GM19372 (cell line): Measurements from ENCODE around the gene PROCA1.
"Not testable (repeated sequence)": the region's sequence is repeated elsewhere in the genome, so short reads cannot be mapped to it uniquely, and the experiment has no call there.

ENCODE experiments used
- ATAC-seq: cut with Tn5 transposase; IDR thresholded peaks from one replicate; pipeline ENCODE4 v1.9.1; 2021; ENCODE audit warnings: mild to moderate bottlenecking, low read depth, moderate library complexity; ENCODE audit not compliant: unreplicated experiment

Gene PROCA1

DNA sequence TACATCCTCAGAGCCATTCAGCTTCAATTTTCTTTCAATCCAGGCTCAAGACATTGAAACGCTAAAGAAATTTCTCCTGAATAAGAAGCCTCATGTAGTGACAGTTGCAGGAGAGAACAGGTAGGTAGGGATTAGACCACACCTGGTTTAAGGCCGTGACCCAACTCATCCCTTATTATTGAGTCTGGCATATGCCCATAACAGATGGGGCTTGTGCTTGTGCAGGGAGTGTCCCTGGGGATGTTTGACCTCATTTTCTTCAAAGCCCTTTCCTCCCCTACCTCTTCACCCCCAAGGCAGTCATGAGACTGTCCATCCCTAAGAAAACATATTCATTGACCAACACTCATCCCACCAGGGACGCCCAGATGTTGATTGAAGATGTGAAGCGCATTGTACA is 25.4 kb downstream of the PROCA1 start:
- ATAC-seq = no peak

DNA sequence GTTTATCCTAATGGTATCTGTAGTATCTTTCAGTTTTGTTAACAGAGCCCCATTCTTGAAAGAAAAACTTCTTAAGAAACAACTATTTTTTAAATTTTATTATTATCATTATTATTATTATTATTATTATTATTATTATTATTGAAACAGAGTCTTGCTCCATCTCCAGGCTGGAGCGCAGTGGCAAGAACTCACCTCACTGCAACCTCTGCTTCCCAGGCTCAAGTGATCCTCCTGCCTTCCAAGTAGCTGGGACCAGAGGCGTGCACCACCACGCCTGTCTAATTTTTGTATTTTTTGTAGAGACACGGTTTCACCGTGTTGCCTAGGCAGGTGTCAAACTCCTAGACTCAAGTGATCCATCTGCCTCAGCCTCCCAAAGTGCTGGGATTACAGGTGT is 26.3 kb downstream of the PROCA1 start:
- no peak for ATAC-seq

DNA sequence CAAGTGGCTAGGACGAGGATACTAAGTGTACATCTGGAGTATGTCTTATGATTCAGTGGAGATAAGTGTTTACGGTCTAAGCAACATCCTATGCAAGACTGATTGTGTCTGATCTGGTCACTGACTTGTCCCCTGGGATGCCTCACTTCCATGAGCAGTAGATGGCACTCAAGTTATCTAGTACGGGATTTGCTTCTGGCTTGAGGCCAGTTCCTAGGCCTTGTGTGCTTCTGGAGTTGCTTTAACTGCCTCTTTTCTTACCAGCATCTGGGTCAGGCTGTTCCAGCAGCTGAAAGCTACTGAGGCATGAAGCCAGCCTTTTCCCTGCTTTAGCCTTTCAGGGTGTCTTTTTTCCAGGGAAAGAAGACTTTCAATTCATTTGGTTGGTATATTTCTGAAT is 26.7 kb downstream of the PROCA1 start:
- no peak for ATAC-seq

DNA sequence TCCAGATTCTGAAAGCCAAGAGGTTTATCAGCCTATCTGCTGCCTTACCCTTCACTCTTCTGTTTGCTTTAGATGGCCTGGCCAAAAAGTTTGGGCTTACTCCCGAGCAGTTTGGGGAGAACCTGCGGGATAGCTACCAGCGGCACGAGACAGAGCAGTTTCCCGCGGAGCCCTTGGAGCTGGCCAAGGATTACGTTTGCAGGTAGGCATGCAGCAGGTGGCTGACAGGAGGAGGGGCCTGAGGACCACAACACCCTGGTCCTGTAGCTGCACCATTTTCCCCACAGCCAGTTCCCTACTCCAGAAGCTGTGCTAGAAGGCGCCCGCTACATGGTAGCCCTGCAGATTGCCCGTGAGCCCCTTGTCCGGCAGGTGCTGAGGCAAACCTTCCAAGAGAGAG is 29.0 kb downstream of the PROCA1 start:
- ATAC-seq = no peak

DNA sequence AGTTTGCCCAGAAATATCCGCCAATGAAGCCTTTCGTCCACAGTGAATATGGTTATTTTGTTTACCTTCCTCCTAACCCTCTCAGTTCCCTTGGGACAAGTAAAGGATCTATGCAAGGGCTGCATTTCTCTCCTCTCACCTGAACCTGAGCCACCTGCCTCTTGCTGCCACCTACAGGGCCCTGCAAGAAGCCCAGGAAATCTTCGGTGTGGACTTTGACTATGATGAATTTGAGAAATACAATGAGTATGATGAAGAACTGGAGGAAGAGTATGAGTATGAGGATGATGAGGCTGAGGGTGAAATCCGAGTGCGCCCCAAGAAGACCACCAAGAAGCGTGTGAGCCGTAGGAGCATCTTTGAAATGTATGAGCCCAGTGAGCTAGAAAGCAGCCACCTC is 35.7 kb downstream of the PROCA1 start:
- ATAC-seq = no peak

DNA sequence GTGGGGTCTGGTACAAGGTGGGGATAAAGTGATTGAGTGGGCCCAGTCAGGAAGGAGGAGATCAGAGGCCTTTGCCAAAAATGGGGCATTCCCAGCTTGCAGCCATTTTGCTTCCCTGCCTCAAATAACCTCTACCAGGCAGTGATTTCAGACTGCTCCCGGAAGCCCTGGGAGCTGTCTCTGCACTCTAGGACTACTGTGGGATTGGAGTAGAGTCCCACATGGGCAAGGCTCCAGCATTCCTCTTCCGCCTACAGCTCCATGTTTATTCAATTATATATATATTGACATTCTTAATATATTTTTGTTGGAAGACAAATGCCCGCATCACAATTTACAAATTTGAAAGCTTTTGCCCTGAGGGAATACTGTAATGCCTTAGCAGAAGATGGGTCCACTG is 36.2 kb downstream of the PROCA1 start:
- ATAC-seq = no peak

DNA sequence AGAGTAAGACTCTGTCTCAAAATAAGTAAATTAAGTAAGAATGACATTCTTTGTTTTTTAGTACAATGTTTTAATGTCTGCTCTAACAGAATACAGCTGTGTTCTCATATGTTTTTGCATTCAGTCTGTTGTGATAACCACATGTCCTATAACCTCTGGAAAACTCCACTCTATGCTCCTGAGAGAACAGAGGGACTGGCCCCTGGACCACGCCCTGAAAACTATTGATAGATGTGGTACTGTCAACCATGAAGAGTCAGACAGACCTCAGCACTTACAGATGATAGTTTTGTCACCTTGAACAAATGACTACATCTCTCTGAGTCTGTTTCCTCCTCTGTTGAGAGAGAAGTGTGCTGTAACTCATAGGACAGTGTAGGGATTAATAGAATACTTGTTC is 41.8 kb downstream of the PROCA1 start:
- ATAC-seq = no peak

DNA sequence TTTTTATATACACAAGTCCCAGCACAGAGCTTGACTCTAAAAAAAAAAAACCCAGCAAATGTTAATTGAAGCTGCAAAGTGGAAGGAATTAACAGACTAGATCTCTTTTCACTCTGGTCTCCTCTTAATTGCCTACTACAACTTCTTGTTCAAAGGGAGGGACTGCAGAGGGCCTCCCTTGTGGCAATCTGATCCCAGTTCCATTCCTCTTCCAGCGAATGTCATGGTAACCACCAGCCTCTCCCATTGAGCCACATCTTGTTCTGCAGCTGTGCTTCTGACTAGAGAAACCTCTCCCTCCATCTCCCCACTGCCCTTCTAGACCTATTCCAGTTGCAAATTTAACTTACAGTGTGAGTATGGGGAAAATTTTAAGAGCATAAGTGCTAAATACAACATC is 43.8 kb downstream of the PROCA1 start:
- no peak for ATAC-seq

DNA sequence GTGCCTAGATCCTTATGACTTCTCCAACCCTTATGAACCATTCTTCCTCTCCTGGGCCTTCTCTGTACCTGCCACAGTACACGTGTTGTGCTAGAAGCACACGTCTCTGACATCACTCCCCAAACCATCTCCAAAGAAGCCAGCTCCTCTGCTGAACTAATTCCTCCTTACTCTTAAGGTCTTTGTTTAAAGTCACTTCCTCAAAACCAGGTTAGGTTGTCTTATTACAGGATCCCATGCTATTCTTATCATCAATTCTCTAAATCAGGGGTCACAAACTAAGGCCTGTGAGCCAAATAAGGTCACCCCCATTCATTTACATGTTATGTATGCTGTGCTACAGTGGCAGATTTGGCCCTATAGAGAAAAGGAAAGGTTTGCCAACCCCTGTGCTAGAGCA is 45.7 kb downstream of the PROCA1 start:
- ATAC-seq = no peak

DNA sequence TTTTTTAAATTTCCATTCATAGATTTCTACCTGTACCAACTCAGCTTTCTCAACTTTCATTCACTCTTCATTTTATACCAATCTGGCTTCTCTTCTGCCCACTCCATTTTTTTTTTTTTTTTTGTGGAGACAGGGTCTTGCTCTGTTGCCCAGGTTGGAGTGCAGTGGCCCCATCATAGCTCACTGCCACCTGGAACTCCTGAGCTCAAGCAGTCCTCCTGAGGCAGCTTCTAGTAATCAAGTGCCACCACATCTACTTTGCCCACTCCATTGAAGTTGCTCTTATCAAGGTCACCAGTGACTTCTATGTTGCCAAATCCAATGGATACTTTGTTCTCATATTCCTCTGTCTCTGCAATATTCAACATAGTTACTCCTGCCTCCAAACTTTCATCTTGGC is 48.0 kb downstream of the PROCA1 start:
- no peak for ATAC-seq

DNA sequence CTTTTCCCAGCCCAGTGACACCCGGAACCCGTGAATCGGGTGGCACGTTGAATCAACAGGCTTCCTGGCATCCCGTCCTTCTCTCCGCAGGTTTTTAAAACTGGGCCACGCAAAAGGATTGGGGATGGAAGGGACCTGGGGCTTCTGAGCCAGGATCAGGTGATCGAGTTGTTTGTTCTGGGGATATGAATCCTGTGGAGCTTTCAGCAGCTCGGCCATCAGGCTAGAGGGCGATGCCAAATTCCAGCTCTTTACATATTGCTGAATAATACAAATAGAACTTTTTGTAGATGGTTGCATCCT is 49.2 kb downstream of the PROCA1 start:
- no peak for ATAC-seq

DNA sequence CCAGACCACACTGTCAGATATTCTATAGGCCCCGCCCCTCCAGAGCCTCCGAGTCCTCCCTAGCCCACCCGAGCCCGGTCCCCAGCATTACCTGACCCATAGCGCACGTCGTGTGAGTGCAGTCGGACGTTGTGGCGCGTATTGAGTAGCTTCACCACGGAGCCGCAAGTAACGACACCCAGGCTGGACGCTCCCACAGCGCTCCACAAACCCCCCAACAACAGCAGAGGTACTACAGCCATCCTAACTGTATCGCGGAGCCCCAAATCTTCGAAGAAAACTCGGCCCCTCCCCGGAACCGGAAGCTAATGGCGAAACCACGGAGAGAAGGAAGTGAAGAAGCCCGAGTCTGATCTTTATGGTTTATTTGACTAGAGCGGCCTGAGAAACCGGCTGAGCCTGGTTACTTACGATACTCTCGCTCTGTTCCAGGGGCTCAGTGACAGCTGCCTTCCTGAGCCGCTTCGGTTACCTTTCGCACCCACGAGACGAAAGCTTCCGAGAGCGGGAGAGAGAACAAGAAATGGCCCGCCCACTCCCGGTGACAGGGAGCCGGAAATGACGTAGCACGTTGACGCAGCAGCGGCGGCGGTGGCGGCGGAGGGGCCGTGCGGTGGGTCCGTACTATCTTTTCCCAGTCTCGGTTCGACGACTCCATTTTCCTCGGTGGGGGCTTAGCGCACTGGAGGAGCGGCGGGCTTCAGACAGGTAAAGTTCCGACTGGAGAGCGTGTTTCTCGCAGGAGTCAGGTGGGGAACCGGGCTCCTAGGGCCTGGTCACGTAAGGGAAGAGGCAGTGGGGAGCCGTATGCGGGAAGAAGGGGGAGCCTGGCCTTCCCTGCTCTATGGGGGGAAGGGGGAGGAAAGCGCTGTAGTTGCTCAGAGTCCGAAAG is 49.8 kb downstream of the PROCA1 start, which contains the start of the genes SDF2 and SUPT6H:
Gene SDF2 (minus strand): TSS at position 272 of the 892 bp plus-strand sequence. CDS start 30 bp downstream, at position 242.
Gene SUPT6H (plus strand): TSS at position 571 of the 892 bp plus-strand sequence. CDS start 11,197 bp downstream, outside the sequence.
- peak; percentile 82 for ATAC-seq

DNA sequence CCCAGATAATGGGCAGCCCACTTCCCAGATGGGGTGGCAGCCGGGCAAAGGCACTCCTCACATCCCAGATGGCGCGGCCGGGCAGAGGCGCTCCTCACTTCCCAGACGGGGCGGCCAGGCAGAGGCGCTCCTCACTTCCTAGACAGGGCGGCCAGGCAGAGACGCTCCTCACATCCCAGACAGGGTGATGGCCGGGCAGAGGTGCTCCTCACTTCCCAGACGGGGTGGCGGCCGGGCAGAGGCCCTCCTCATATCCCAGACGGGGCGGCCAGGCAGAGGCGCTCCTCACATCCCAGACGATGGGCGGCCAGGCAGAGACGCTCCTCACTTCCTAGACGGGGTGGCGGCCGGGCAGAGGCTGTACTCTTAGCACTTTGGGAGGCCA is 52.2 kb downstream of the PROCA1 start:
- ATAC-seq = not testable (repeated sequence)

DNA sequence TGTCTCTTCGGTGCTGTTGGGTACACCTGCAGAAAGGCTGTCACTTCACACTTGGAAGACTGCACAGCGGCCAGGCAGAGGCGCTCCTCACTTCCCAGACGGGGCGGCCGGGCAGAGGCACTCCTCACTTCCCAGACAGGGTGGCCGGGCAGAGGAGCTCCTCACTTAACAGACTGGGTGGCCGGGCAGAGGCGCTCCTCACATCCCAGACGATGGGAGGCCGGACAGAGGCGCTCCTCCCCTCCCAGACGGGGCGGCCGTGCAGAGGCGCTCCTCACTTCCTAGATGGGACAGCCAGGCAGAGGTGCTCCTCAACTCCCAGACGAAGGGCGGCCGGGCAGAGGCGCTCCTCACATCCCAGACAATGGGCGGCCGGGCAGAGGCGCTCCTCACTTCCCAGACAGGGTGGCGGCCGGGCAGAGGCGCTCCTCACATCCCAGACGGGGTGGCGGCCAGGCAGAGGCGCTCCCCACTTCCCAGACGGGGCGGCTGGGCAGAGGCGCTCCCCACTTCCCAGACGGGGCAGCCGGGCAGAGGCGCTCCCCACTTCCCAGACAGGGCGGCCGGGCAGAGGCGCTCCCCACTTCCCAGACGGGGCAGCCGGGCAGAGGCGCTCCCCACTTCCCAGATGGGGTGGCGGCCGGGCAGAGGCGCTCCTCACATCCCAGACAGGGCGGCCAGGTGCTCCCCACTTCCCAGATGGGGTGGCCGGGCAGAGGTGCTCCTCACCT is 52.8 kb downstream of the PROCA1 start:
- ATAC-seq = not testable (repeated sequence)

DNA sequence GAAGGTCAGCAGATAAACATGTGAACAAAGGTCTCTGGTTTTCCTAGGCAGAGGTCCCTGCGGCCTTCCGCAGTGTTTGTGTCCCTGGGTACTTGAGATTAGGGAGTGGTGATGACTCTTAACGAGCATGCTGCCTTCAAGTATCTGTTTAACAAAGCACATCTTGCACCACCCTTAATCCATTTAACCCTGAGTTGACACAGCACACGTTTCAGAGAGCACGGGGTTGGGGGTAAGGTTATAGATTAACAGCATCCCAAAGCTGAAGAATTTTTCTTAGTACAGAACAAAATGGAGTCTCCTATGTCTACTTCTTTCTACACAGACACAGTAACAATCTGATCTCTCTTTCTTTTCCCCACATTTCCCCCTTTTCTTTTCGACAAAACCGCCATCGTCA is 53.3 kb downstream of the PROCA1 start:
- ATAC-seq = not testable (repeated sequence)

DNA sequence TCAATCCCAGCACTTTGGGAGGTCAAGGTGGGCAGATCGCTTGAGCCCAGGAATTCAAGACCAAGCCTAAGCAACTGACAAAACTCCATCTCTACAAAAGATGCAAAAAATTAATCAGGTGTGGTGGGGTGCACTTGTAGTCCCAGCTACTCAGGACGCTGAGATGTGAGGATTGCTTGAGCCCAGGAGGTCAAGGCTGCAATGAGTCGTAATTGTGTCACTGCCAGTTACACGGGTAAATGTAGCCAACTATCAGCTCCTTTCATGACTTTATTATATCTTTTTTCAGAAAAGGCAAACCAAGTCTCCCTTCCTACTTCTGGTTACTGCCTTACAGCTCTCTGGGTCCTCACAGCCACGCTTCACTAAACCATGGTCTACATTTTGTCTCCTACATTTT is 53.9 kb downstream of the PROCA1 start:
- ATAC-seq = no peak

DNA sequence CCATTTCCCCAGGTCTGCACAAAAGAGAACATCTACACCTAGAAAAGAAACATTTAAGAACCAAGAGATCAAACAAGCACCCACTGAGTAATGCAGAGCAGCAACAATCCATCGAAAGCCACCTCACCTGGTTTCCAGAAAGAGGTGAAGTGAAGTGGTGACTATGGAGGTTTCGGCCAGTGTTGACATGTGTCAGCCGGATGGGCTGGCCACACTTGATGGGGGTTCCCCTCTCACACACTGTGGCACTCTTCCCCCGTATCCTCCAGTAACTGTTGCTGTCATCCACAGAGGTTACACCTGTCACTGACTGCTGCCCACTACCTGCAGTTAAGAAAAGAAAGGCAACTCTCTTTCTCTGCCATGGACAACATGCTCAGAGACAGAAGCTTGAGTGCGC is 56.5 kb downstream of the PROCA1 start:
- no peak for ATAC-seq
